OCI-LY3 (cell line): Measurements from ENCODE around the gene PIWIL4.

Experiments used
- CTCF ChIP-seq: fragments of 200-600, 300-600 bp; sonication (generic); IDR thresholded peaks from 2 replicates; pipeline ENCODE4 v1.5.1; 2014; ENCODE audit warnings: antibody characterized with exemption, low read length, low read depth
- EZH2phosphoT487 ChIP-seq: fragments of 200-600 bp; shearing (Covaris generic); IDR thresholded peaks from 2 replicates; pipeline ENCODE4 v1.6.1; 2018; ENCODE audit warnings: antibody characterized with exemption, mixed run types, low read depth

GRCh38 chr11:94577841-94578240 lies 10.7 kb downstream of the PIWIL4 start:
- TF ChIP-seq CTCF, result no peak
- TF ChIP-seq EZH2phosphoT487, result no peak
